ENCODE results near the gene TAF5L. TPM values are rescaled to one million over a fixed set of nuclear protein-coding genes. Genes with fewer than 3 reads are reported as not detected.
"Not testable (repeated sequence)": the region's sequence is repeated elsewhere in the genome, so short reads cannot be mapped to it uniquely, and the experiment has no call there.

Gene TAF5L
- total and polyA plus RNA-seq, 8 donors, result 0.29 to 33.8 (median 8.8) TPM

DNA sequence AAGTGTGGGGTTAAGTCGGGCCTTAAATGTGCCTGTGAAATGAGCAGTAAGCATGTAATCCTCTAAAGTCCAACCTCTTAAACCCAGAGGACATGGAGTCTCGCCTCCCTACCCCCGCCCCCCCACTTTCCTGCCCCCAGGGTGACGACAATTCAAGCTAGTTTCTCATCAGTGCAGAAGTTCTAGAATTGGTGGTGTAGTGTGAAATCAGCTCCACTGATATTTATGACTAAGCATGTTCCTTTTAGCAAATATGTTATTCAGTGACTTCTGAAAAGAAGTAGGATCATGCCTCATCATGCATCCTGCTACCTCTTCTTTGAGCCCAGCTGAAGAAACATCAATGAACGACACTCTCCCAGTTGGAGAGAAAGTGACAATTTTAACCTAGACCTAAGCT lies 64.8 kb downstream of the TAF5L start:
- no peak overlapping the region for H3K4me3 ChIP-seq
- DNase-seq, result no peak
- H3K27ac ChIP-seq, result peak overlapping the region in 1 of 5 donors; percentile 61
- no peaks in the 10 kb centered on the region for H3K9me3 ChIP-seq
- H3K27me3 ChIP-seq, result no peaks in the 10 kb centered on the region
- WGBS, 5 donors, result 72 to 88% (median 84%) methylated on average over 5 of the region's 5 CpGs
- no peaks in the 10 kb centered on the region for H3K36me3 ChIP-seq
- H3K4me1 ChIP-seq, result peaks cover 14 to 35% (median 25%) of the 10 kb centered on the region in 4 donors
- TF ChIP-seq EP300 (IDR thresholded peaks at IDR 0.05), result no peak
- no peak for TF ChIP-seq POLR2A (IDR thresholded peaks at IDR 0.05)
- no peak for TF ChIP-seq POLR2AphosphoS5 (IDR thresholded peaks at IDR 0.05)
- TF ChIP-seq, protein P1, sequence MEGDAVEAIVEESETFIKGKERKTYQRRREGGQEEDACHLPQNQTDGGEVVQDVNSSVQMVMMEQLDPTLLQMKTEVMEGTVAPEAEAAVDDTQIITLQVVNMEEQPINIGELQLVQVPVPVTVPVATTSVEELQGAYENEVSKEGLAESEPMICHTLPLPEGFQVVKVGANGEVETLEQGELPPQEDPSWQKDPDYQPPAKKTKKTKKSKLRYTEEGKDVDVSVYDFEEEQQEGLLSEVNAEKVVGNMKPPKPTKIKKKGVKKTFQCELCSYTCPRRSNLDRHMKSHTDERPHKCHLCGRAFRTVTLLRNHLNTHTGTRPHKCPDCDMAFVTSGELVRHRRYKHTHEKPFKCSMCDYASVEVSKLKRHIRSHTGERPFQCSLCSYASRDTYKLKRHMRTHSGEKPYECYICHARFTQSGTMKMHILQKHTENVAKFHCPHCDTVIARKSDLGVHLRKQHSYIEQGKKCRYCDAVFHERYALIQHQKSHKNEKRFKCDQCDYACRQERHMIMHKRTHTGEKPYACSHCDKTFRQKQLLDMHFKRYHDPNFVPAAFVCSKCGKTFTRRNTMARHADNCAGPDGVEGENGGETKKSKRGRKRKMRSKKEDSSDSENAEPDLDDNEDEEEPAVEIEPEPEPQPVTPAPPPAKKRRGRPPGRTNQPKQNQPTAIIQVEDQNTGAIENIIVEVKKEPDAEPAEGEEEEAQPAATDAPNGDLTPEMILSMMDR (IDR thresholded peaks at IDR 0.05), result no peak
- intact Hi-C loops (cut with DNase I; ENCODE audit: low total_unique reads), result loop anchor here (5.0 kb wide), 1 partner anchor 66 kb away; the partner anchor contains the start of genes TAF5L and URB2

DNA sequence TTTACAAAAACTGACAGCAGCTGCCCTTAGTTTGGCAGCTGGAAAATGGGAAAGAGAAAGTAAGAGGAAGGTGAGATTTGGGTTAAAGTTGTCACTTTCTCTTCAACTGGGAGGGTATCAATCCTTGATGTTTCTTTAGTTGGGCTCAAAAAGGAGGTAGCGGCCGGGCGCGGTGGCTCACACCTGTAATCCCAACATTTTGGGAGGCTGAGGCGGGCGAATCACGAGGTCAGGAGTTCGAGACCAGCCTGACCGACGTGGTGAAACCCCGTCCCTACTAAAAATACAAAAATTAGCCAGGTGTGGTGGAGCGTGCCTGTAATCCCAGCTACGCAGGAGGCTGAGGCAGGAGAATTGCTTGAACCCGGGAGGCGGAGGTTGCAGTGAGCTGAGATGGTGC lies 65.8 kb downstream of the TAF5L start:
- not testable (repeated sequence) for H3K36me3 ChIP-seq, DNase-seq, H3K9me3 ChIP-seq, H3K4me3 ChIP-seq, H3K27me3 ChIP-seq
- intact Hi-C loops (cut with DNase I; ENCODE audit: low total_unique reads), result loop anchor here (5.0 kb wide), 1 partner anchor 67 kb away; the partner anchor contains the start of genes TAF5L and URB2
- Histone ChIP-seq H3K27ac (peak overlapping the region in 1 of 5 donors; percentile 97), H3K4me1 (peaks cover 14 to 45% (median 30%) of the 10 kb centered on the region in 4 donors)
- 91 to 97% (median 96%) methylated on average over 15 of the region's 15 CpGs for WGBS, 5 donors

DNA sequence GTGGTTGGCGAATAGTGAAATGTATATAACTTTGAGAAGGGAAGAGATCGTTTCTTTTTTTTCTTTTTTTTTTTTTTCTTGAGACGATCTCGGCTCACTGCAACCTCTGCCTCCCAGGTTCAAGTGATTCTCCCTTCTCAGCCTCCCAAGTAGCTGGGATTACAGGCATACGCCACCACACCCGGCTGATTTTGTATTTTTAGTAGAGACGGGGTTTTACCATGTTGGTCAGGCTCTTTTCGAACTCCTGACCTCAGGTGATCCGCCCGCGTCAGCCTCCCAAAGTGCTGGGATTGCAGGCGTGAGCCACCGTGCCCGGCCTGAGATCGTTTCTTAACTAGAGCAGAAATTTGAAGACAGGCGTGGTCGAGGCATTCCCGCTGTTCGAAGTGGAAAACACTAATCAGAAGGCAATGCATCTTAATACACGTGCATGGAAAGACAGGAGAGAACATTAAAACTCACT lies 66.6 kb downstream of the TAF5L start:
- intact Hi-C loops (cut with DNase I; ENCODE audit: low total_unique reads); H3K9me3 ChIP-seq; H3K36me3 ChIP-seq; H3K27me3 ChIP-seq; DNase-seq: not testable (repeated sequence)
- Histone ChIP-seq H3K4me1 (peaks cover 14 to 48% (median 33%) of the 10 kb centered on the region in 4 donors), H3K27ac (peak overlapping the region; percentile 89 to 98 (median 93)), H3K4me3 (peak overlapping the region; percentile 95 to 97 (median 96))
- 7 to 30% (median 19%) methylated on average over 20 of the region's 20 CpGs for WGBS, 5 donors

DNA sequence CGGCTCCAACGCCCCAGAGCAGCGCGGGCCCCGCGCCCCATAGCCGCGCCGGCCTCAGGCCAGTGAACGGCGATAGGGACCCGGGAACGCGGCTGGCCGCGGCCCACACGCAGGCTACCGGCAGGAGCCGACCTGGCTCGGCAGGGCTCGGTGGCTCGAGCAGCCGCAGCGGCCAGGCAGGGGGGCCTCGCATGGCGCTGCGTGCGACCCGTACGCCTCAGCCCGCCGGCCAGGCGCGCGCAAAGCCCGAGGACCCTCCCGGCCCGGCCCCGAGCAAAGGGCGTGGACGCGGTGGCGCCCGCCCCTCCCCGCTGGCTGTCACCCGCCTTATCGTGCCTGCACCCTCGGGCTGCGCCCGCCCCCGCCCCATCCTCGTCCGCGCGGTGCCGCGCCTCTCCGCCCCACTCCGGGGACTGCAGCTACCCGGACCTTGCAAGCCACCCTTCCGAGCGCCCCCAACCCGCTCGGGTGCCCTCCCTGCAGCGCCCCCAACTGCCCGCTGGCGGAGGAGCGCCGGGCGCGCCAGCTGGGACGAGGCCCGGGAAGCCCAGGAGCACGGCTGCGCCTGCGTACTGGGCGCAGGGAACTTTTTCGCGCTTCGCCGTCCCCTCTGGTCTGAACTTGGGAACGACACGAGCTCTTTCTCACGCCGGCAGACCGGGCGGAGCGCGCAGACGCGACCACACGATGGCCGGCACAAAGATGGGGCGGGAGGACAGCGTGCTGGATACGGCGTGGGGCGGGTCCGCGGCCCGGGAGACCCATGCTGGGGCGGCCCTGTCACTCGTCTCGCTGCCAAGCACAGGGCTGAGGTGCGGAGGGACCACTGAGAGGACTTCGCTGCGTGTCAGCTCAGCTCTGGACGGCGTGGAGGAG lies 67.2 kb downstream of the TAF5L start, which contains the start of gene ABCB10:
TSS of gene ABCB10 (minus strand) at position 248 of the 876 bp plus-strand sequence. CDS start at position 193, 55 bp downstream.
- Histone ChIP-seq H3K4me1 (peaks cover 14 to 48% (median 35%) of the 10 kb centered on the region in 4 donors), H3K36me3 (no peaks in the 10 kb centered on the region), H3K27me3 (no peaks in the 10 kb centered on the region), H3K4me3 (peak within 1 kb of the TSS; percentile 95 to 97 (median 96)), H3K9me3 (no peaks in the 10 kb centered on the region), H3K27ac (peak within 1 kb of the TSS; percentile 89 to 98 (median 95))
- WGBS, 5 donors, result 0 to 1% (median 0%) methylated on average over 47 to 109 of the region's 109 CpGs
- TF ChIP-seq POLR2AphosphoS5 (IDR thresholded peaks at IDR 0.05) (peak; percentile 68 to 93 (median 91)), EP300 (IDR thresholded peaks at IDR 0.05) (no peak), POLR2A (IDR thresholded peaks at IDR 0.05) (no peak)
- TF ChIP-seq, protein P1 (IDR thresholded peaks at IDR 0.05), result peak in 6 of 7 experiments; percentile 5 to 90 (median 72)
- intact Hi-C loops (cut with DNase I; ENCODE audit: low total_unique reads), result no loop called here
- DNase-seq, result peak; percentile 96 to 99

DNA sequence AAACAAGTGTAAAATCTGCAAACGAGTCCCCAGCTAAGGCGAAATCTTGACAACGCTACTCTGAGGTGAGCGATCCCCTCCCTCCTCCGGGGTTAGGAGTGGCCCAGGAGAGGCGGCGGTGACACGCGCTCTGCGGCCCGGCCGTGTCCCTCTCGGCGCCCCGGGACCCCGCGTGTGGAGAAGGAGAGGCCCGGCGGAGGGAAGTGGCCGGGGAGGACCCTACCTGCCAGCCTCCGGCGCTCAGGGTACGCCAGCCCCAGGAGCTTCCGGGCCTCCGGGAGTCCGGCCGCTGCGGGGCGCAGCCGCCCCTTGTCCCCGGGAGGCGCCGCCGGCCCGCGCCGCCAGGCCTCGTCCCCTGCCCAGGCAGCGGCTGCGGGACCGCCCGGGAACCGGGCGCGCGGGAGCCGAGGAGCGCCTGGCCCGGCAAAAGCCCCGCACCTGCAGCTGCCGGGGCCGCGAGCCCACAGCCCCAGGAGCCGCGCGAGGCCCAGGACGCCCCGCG lies 68.0 kb downstream of the TAF5L start:
- no peaks in the 10 kb centered on the region for H3K9me3 ChIP-seq
- intact Hi-C loops (cut with DNase I; ENCODE audit: low total_unique reads), result no loop called here
- peak; percentile 44 to 76 for DNase-seq
- peaks cover 14 to 55% (median 38%) of the 10 kb centered on the region in 4 donors for H3K4me1 ChIP-seq
- TF ChIP-seq, protein P1 (IDR thresholded peaks at IDR 0.05), result no peak
- TF ChIP-seq POLR2A (IDR thresholded peaks at IDR 0.05) (no peak), POLR2AphosphoS5 (IDR thresholded peaks at IDR 0.05) (no peak), EP300 (IDR thresholded peaks at IDR 0.05) (no peak)
- peak overlapping the region; percentile 95 to 97 (median 96) for H3K4me3 ChIP-seq
- WGBS, 5 donors, result 0 to 1% (median 1%) methylated on average over 12 to 59 of the region's 59 CpGs
- no peaks in the 10 kb centered on the region for H3K36me3 ChIP-seq
- peak overlapping the region; percentile 89 to 98 (median 95) for H3K27ac ChIP-seq
- no peaks in the 10 kb centered on the region for H3K27me3 ChIP-seq
